Activated naive CD4-positive, alpha-beta T cell treated with anti-CD3 and anti-CD28 coated beads, Interleukin-2, amount 50 U/mL, for 72 hours (primary cell): ENCODE measurements around the gene RTN4RL1. TPM values are rescaled to one million over a fixed set of nuclear protein-coding genes. Genes with fewer than 3 reads are reported as not detected.
"Not testable (repeated sequence)": the region's sequence is repeated elsewhere in the genome, so short reads cannot be mapped to it uniquely, and the experiment has no call there.

Experiments used
- ATAC-seq, 2 donors: fragments of 150-1000 bp; cut with Tn5 transposase; 2 replicates each; pipeline ENCODE4 v1.10.0; 2021; ENCODE audit warnings: mild to moderate bottlenecking in 2 of 2, moderate library complexity in 2 of 2
- DNase-seq, 2 donors: peaks; one replicate each; pipeline ENCODE4 v3.0.0; 2021 to 2022; ENCODE audit warnings: low spot score in 2 of 2
- H3K27ac Mint-ChIP-seq, 2 donors: one replicate each; pipeline ENCODE4 v1.8.0; 2022; ENCODE audit warnings: mild to moderate bottlenecking in 2 of 2, mixed read lengths in 2 of 2
- H3K36me3 Mint-ChIP-seq, 2 donors: one replicate each; pipeline ENCODE4 v1.8.0; 2022; ENCODE audit warnings: mixed read lengths in 2 of 2
- H3K9me3 Mint-ChIP-seq, 2 donors: one replicate each; pipeline ENCODE4 v1.8.0; 2022; ENCODE audit warnings: mixed read lengths in 2 of 2
- total RNA-seq, 2 donors: library from RNA; stranded (reverse); gene quantifications; one replicate each; pipeline ENCODE4 v1.2.3, GENCODE V29; 2022

Gene RTN4RL1
- total RNA-seq, 2 donors from 2014 or later: 0.06 to 0.07 TPM

DNA sequence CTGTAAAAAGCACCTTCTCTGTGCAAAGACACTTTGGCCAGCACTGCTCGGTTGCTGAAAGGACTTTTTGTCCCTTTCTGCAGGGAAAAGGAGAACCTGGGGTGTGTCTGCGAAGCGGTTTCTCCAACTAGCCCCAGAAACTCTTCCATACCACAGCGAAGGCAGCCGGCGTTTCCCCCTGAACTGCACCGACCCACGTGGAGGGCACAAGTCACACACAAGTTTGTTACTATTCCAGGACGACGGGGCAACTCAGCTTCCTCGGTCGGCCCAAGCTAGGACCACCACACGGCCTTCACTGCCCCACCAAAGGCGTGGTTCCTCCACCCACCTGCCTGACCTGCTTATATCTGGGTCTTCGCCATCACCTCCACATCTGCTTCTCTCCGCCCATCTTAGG lies 1.9 kb downstream of the RTN4RL1 start:
- DNase-seq: no peak
- Mint-ChIP-seq H3K27ac (no peak overlapping the region), H3K9me3 (no peaks in the 10 kb centered on the region), H3K36me3 (peaks cover 0 to 7% of the 10 kb centered on the region in 2 donors)
- ATAC-seq: no peak

DNA sequence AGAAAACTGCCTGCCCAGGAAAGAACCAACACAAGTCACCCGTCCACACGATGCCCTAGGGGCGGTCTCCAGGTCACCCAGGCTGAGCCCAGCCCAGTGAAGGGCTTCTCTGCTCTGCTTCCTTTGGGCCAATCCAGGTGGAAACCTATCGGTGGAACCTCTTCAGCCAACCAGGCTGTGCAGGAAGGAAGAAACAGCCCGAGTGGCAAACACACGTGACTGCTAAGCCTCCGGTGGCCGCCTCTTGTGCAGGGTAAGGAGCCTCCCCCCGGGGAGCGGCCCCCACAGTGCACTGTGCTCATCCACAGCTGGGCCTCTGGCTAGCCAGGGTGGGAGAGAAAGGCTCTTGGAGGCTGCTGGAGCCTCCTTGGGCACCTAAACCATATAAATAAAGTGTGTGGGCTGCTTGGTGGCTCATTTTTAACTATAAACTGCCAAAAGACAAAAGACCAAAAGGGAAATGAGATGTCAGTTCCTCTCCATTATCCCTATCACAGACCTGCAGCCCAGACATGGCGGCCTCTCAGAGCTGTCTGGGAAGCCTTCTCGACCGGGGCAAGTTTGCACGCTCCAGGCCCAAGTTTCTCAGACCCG lies 2.4 kb downstream of the RTN4RL1 start:
- no peak for ATAC-seq
- Mint-ChIP-seq H3K9me3 (no peaks in the 10 kb centered on the region), H3K27ac (no peak overlapping the region), H3K36me3 (peaks cover 0 to 7% of the 10 kb centered on the region in 2 donors)
- no peak for DNase-seq

DNA sequence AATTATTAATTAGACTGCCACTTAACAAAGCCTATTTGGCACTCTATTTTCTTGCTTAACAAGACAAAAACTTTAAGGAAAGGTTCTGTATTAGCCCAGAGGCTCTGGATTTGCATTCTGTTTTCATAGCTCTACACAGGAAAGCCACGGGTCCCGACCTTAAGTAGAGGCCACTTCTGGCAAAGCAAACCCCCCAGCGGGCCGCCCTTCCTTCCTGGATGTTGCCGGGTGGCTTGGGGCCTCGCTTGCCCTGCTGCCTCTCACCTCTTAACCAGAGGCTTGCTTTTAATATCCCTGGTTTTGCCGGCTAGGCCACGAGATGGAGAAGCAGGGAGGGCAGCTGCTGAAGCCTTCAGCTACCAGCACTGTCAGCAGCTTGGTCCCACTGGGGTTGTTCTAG lies 4.4 kb downstream of the RTN4RL1 start:
- no peak for ATAC-seq
- H3K36me3 Mint-ChIP-seq: peaks cover 0 to under 1% of the 10 kb centered on the region in 2 donors
- no peak overlapping the region for H3K27ac Mint-ChIP-seq
- DNase-seq: no peak
- no peaks in the 10 kb centered on the region for H3K9me3 Mint-ChIP-seq

DNA sequence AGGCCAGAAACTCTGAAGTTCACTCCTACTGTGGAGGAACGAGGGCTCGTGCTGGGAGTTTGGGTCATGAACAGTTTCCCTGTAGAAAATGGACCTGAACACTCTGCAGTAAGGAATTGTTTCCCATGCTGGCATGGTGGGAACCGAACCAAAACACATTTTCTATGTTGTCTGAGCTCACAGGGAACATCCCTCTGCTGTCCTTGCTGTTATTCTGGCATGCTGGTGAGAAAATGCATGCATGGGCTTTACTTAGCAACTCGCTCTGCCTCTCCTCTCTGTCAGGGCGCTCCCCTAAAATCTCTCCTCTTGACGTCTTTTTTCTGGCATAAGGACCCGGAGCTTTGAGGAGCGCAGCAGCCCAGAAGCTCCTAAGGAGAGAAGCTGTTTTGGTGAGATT lies 5.4 kb downstream of the RTN4RL1 start:
- H3K9me3 Mint-ChIP-seq: no peaks in the 10 kb centered on the region
- DNase-seq: no peak
- no peaks in the 10 kb centered on the region for H3K36me3 Mint-ChIP-seq
- ATAC-seq: no peak
- H3K27ac Mint-ChIP-seq: no peak overlapping the region

DNA sequence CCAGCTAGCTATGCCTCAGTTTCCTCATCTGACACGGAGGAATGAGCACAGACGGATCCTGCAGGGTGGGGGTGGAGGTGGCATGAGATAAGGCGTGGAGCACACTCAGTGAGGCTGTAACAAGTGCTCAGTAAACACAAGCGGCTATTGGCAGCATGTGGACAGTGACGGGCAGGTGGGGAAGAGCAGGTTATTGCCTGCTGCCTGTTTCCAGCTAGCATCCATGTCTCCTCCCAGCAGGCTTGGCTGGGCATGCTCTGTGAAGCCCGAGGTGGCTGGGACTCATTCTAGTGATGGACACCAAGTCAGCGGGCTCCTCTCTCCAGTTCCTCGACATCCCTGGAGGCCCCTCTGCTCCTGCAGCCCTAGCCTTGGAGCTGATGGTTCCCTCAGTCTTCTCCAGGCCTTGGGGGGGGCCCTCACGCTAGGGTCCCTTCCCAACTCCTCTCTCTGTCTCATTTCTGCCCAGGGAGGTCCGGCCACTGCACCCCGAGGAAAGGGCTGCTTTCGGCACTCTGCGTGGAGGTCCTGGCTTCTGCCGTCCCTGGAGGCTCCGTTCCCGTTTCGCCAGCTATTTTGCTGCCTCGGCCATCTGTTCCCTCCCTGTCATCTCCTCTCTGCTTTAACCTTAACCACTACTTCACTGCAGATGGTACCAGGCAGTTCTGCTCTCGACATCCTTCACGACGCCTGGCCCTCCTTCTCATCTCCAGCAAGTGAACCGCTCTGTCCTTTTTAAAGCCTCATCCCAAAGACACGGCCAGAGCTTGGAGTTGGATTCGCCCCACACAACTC lies 6.2 kb downstream of the RTN4RL1 start:
- peaks cover 0 to 2% of the 10 kb centered on the region in 2 donors for H3K9me3 Mint-ChIP-seq
- no peak for ATAC-seq
- no peak overlapping the region for H3K27ac Mint-ChIP-seq
- DNase-seq: no peak
- H3K36me3 Mint-ChIP-seq: no peaks in the 10 kb centered on the region

DNA sequence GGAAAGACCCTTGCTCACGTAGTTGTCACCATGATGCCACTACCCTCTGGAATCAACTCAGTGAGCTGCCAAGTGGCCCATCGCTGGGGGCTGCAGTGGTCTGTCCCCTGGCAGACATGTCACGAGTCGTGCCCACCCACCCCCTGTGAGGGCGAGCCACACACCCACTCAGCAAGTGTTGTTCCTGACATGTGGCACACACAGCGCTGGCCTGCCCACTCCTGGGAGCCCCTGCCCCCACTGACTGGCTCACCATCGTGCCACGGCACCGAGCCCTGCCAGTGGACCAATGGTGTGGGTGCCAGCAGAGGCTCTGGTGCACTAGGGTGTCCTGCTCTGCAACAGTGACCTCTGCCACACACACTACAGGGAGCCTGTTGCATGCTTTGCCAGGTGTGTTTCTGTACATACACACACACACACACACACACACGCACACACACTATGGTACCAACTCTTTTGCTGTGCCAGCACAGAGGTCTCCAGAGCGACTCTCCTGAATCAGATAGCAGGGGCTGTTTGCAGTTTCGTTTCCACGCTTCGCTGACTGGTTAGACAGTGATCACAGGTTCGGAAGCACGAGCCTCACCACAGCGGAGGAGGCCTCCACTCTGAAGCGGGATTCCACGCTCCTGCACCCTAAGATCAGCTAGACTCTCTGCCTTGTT lies 7.7 kb downstream of the RTN4RL1 start:
- no peak for ATAC-seq
- Mint-ChIP-seq H3K36me3 (no peaks in the 10 kb centered on the region), H3K9me3 (peaks cover 0 to 4% of the 10 kb centered on the region in 2 donors), H3K27ac (no peak overlapping the region)
- no peak for DNase-seq

DNA sequence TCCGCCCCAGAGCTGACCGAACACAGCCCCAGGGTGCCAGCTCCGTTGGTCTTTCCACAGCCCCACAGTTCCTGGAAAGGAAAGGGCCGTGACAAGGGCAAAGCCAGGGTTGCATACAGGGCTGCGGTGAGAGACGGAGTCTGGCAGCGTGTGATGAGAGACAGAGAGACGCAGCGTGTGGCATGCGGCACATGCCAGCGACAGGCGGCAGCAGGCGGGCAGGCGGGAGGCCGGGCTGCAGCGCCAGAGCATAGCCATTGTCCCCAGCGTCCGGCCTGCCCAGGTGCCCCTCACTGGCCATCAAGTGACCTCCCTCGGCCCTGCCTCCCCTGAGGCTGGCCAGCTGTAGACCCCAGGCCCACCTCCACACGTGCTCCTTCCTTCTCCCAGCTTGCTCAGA lies 8.6 kb downstream of the RTN4RL1 start:
- ATAC-seq (no peak), DNase-seq (no peak)
- Mint-ChIP-seq H3K9me3 (peaks cover 0 to 4% of the 10 kb centered on the region in 2 donors), H3K27ac (no peak overlapping the region), H3K36me3 (no peaks in the 10 kb centered on the region)

DNA sequence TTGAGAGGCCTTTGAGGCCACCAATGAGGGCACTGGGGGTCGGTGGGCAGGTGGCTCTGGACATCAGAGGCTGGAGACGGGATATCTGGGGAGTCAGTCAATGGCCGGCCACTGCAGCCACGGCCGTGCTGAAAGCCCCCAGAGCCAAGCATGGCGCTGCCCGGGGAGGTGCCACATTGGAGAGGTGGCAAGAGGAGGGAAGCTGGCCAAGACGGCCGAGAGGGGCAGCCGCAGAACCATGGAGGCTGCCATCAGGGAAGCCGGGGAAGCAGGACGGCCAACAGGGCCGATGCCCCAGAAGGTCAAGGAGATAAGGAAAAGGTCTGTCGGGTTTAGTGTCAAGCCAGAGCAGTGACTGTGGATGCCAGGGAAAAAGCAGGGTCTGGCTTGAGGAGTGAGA lies 9.8 kb downstream of the RTN4RL1 start:
- Mint-ChIP-seq H3K27ac (no peak overlapping the region), H3K9me3 (peaks cover 0 to 4% of the 10 kb centered on the region in 2 donors), H3K36me3 (no peaks in the 10 kb centered on the region)
- ATAC-seq (no peak), DNase-seq (no peak)

DNA sequence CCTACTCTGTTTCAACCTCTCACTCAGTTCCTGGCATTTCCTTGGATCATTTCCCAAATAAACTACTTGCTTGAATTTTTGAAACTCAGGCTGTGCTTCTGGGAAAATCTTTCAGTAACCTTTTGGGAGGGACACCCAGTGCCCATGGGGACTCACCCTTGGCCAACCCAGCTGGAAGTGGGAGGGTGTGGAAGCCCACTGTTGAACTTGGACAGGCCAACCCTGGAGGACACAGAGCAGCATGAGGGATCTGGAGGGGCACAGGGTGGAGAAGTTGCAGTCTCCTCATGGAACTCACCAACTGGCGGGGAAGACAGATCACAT lies 11.2 kb downstream of the RTN4RL1 start:
- Mint-ChIP-seq H3K27ac (no peak overlapping the region), H3K36me3 (no peaks in the 10 kb centered on the region), H3K9me3 (peaks cover 0 to 4% of the 10 kb centered on the region in 2 donors)
- ATAC-seq: no peak
- no peak for DNase-seq

DNA sequence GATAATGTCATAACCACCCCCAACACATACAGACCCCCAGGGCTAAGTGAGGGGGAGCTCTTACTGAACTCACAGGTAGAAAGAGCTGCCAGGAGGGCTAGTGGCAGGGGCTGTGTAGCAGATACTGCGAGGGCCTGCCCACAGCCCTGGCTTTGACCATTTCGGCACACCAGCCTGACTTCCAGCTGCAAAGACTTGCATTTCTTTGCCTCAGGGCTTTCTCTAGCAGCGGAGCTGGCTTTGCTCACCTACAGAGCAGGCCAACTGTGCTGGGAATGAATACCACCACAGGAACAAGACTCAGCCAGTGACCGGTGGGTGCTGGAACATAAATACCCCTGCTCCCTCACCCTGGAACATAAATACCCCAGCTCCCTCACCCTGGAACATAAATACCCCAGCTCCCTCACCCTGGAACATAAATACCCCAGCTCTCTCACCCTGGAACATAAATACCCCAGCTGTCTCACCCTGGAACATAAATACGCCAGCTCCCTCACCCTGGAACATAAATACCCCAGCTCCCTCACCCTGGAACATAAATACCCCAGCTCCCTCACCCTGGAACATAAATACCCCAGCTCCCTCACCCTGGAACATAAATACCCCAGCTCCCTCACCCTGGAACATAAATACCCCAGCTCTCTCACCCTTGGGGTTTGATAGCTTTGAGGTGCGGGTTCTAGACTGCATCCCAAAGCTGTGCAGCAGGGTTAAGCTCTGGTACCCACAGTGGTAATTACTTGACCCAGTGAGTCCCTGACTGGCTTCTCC lies 11.7 kb downstream of the RTN4RL1 start:
- not testable (repeated sequence) for H3K9me3 Mint-ChIP-seq, ATAC-seq, H3K36me3 Mint-ChIP-seq, DNase-seq
- H3K27ac Mint-ChIP-seq: peak overlapping the region in 1 of 2 donors; percentile 18

DNA sequence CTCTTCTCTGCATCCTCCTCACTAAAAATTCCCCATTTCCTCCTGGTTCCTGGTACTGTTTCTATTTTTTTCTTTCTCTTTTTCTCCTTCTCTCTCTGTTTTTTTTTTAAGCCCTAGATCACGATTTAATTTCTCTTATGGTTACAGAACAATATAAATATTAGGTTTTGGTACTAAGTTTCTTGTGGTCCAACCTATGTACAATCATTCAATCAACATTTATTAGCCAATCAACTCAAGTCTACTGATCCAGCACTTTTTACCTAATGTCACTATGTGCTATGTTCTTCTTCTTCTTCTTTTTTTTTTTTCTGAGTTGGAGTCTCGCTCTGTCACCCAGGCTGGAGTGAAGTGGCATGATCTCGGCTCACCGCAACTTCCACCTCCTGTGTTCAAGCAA lies 12.6 kb downstream of the RTN4RL1 start:
- H3K9me3 Mint-ChIP-seq: peaks cover 0 to 4% of the 10 kb centered on the region in 2 donors
- H3K27ac Mint-ChIP-seq: peak overlapping the region in 1 of 2 donors; percentile 18
- DNase-seq: no peak
- no peaks in the 10 kb centered on the region for H3K36me3 Mint-ChIP-seq
- no peak for ATAC-seq

DNA sequence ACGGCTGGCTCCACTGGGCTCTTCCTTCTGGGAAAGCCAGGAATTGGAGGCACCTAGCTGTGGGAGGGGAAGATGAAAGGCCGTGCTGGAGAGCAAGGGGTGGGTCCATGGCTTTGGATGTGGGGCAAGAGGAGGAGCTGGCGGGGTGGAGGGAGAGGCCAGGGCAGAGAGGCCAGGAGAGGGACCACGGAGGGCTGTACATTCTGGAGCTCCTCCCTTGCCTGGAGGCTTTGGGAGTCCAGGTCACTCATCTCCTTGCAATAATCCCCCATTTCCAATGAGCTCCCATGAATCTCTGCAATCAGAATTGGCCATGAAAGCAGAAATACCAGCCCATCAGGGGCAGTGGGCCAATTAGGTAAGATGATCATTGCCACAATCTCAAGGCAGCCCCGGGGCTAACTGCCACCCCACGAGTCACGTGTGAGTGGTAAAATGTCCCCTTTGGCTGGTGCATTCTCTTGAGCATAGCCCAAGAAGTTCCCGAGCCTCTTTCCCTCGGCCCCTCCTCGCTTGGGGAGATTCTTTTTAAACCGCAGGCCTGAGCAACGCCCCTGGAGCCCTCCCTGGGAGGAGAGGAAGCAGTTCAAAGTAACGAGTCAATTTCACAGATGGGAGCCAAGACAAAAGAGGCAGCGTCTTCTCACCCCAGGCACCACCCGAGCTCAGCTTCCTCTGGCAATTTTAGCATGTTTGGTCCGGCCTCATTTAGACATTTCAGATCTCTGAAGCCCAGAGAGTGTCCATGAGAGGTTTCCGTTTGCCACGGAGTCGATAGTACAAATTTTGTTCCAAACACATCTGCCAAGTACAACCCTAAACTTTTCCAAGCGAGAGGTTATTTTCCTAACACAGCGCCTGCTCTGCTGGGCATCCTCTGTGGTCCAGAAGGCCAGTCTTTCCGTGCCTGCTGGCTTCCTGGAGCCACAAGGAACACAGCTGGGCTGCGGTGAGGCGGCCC lies 13.4 kb downstream of the RTN4RL1 start:
- no peaks in the 10 kb centered on the region for H3K36me3 Mint-ChIP-seq
- H3K9me3 Mint-ChIP-seq: peaks cover 0 to 4% of the 10 kb centered on the region in 2 donors
- H3K27ac Mint-ChIP-seq: peak overlapping the region in 1 of 2 donors; percentile 18
- no peak for ATAC-seq
- no peak for DNase-seq

DNA sequence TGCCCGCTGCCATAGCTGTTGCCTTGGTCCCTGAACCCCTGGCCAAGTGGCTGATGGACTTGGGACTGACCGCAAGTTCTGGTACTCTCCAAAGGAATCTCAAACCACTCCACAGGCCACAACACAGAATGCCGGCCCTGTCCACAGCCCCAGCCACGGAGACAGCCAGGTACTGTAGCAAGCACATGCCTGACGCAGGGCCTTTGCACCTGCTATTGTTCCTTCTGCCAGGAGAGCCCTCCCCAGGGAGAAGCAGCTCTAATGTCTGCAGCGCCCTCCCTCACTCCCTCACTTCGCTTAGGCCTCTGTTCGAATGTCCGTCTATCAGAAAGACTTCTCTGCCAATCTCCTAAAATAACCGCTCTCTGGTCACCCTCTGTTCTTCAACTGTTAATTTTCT lies 15.4 kb downstream of the RTN4RL1 start:
- DNase-seq (no peak), ATAC-seq (no peak)
- Mint-ChIP-seq H3K27ac (no peak overlapping the region), H3K36me3 (no peaks in the 10 kb centered on the region), H3K9me3 (peaks cover 0 to 4% of the 10 kb centered on the region in 2 donors)

DNA sequence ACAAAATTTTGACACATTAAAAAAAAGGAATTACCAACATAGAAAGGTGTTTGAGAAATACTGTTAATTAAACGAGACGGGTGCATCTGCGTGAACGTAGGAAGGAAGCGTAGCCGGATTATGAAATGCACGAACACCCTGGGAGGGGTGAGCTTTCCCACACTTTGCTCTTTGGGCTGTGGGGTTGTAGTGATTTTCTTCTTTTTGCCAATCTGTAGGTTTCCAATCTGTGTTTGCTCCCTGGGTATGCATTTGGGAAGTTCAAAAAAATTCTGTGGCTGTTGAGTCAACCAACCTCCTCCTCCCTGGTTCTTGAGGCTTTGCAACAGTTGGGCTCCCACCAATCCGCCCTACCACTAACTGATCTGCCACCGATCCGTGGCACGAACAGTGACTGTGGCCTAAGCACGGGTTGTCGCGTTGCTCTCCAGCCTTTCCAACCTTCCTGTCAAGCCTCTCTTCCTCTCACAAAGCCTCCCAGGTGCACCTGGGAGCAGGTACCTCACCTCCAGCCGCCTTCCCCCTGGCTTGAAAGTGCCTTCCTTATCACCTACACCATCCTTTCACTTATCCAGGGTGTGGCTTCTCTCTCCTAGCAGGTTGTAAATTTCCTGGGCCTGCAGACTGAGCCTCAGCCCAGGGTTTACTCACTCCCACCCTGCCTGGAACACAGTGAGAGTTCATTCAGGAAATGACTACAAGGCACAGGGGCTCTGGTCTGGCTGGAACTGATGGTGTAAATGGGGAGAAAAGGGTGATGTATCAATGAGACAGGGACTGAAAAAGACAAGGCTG lies 16.6 kb downstream of the RTN4RL1 start:
- Mint-ChIP-seq H3K27ac (no peak overlapping the region), H3K36me3 (no peaks in the 10 kb centered on the region), H3K9me3 (no peaks in the 10 kb centered on the region)
- ATAC-seq (no peak), DNase-seq (no peak)

DNA sequence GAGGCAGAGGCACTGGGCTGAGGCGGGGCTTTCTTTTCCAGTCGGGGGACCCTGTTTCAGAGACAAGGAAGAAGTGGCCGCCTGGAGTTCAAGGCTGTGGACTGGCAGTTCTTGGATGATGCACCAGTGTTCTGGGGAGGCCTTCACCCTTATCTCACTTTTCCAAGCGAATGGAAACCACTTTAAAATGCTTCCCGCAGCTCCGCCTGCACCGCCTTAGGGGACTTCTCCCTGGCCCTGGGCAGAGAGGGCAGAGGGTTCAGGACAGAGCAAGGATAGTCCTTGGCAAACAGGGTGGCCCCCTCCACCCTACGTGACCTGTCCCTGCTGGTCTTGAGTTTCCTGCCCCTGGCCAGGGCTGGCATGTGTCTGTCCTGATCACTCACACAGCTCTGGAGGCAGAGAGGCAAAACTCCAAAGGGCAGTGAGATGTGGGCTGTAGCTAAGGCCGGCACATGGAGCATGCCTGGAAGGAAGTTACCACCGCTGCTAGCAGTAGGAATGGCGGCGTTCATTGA lies 20.6 kb downstream of the RTN4RL1 start:
- Mint-ChIP-seq H3K36me3 (peaks cover 0 to 1% of the 10 kb centered on the region in 2 donors), H3K27ac (no peak overlapping the region), H3K9me3 (no peaks in the 10 kb centered on the region)
- no peak for ATAC-seq
- no peak for DNase-seq
